ENCODE measurements around the gene ANKRD53.
"Not testable (repeated sequence)": the region's sequence is repeated elsewhere in the genome, so short reads cannot be mapped to it uniquely, and the experiment has no call there.

Gene ANKRD53

DNA sequence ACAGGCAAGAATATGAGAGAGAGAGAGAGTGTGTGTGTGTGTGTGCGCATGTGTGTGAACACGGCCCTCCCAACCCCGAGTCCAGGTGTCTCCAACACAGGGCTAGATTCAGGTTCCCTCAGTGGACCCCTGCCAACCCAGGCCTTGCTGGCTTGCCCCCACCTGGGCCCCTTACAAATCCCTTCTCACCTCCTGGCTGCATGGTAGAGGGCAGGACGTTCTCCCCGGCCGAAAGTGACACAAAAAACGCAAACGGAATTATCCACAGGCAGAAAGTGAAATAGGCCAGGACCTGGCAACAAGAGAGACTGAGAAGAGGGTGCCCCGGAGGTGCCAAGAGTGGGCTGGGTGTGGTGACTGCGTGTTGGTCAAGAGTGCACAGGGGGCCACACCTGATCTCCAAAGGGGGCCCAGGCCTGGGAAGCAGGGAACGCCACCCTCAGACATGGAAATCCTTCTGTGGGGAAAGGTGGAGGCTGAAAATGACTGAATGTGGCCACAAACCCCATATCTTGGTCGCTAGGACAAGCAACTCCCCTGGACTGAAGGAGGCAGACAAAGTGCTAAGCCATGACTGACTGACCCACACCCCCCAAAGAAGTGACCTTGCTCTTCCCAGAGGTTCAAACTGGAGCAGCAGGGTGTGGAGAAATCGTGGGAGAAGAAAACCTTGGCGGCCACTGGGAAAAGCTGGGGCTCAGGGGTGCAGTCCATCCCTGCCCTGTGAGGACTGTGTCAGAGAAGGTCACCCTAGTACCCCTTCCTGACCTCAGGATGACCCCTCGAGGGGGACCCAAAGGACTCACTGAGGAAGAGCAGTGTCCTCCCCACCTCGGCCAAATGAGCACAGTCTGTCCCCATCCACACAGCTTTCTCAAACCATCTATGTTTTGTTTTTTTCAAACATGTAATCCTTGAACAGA, 10.6 kb downstream of the ANKRD53 start:
- Mint-ChIP-seq H3K4me3 (no peak overlapping the region), H3K36me3 (peaks cover 80% of the 10 kb centered on the region), H3K4me1 (peaks cover 49% of the 10 kb centered on the region), H3K27ac (peak overlapping the region; percentile 60), H3K9me3 (no peaks in the 10 kb centered on the region)
- peak in 1 of 2 donors; percentile 44 for DNase-seq (ENCODE audit: low spot score in 2 of 2)
- ATAC-seq, result no peak

DNA sequence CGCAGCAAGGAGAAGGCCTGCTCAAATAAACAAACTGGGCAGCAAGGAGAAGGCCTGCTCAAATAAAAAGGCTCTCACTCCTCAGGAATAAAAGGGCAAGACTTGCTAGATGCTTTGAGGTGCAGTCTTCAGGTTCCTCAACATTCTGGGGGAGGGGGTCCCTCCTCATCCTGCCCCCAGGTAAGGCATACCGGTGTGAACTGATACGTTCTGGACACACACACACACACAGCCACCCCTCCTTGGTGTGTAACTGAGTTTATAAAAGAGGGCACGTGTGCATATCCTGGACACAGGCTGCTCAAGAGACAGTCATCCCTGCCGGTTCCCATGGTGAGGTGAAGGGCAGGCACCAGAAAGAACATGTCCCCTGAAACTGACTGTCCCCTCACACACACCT, 11.8 kb downstream of the ANKRD53 start:
- Mint-ChIP-seq H3K36me3 (peaks cover 84% of the 10 kb centered on the region), H3K27ac (peak overlapping the region; percentile 72), H3K9me3 (no peaks in the 10 kb centered on the region), H3K4me3 (no peak overlapping the region), H3K4me1 (peaks cover 42% of the 10 kb centered on the region)
- DNase-seq (ENCODE audit: low spot score in 2 of 2) (peak in 1 of 2 donors; percentile 43), ATAC-seq (no peak)

DNA sequence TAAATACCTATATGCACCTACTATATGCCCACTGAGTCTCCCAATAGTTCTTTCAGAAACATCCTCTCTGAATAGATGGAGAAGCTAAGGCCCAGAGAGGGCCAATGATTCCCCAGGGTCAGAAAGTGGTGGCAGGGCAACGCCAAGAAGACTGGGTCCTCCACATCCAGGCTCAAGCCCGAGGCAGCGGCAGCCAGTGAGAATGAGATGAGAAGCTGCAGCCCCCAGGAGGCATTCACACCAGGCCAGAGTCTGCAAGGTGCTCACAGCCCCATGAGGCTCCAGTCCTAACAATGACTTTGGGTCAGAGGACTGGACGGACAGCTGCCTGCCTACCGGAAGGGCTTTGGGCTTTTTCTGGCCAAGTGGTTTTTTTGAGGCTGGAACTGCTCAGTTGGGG, 12.7 kb downstream of the ANKRD53 start:
- peak overlapping the region; percentile 72 for H3K27ac Mint-ChIP-seq
- H3K9me3 Mint-ChIP-seq, result no peaks in the 10 kb centered on the region
- DNase-seq (ENCODE audit: low spot score in 2 of 2) (peak in 1 of 2 donors; percentile 43), ATAC-seq (no peak)
- H3K4me3 Mint-ChIP-seq, result no peak overlapping the region
- peaks cover 33% of the 10 kb centered on the region for H3K4me1 Mint-ChIP-seq
- H3K36me3 Mint-ChIP-seq, result peaks cover 80% of the 10 kb centered on the region

DNA sequence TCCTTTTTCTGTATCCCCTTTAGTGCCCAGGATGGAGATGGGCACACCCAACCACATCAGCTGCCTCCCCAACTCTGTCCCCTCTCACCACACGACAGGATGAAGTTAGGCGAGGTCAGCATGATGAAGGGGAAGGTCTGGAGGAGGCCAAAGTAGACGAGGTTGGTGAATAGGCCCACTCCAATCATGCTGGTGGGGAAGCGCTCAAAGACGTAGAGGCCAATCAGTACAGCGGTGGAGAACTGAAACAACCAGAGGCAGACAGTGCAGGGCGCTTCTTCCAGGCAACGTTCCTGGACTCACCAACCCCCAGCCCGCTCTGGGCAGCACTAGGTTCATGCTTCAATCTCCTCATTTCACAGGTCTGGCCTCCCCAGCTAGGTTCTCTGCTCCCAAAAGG, 13.3 kb downstream of the ANKRD53 start:
- no peaks in the 10 kb centered on the region for H3K9me3 Mint-ChIP-seq
- peaks cover 27% of the 10 kb centered on the region for H3K4me1 Mint-ChIP-seq
- no peak for DNase-seq (ENCODE audit: low spot score in 2 of 2)
- peak overlapping the region; percentile 72 for H3K27ac Mint-ChIP-seq
- H3K36me3 Mint-ChIP-seq, result peaks cover 75% of the 10 kb centered on the region
- no peak for ATAC-seq
- no peak overlapping the region for H3K4me3 Mint-ChIP-seq

DNA sequence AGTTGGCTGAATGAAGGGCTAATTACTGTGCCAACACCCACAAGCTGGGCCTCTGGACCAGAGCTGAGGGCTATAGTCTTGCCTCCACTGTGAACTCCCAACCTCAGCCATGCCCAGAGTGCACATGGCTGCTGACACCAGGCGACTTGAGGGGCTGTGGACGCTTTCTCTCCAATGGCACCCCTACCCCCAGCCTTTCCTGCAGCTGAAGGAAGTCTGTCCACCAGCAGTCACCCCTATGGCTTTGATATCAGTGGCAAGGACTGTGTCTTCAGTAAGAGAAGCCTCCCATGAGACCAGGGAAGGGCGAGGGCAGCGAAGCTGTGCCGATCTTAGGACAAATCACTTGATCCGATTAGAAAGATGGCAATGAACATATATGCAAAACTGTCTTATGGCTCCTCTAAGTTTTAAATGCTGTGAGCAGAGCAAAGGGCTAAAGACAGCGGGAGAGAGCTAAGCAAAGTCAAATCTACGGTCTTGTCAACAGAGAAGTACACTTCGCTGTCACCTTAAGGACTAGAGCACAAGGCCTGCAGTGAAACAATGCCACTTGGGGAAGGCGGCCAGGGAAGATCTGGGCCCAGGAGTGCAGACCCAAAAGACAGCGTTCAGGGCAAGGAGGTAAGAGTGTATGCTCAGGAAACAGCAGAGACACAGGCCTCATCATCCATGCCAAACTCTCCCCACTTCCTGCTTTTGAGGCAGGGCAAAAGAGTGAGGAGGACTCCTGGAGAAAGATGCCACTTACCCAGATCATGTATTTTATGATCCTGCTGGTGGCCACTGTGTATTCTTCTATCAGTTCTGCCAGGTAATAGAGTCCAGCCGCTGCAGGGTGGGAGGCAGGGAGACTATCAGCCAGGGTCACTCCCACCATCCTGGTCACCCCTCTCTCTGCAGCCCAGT, 14.8 kb downstream of the ANKRD53 start:
- DNase-seq (ENCODE audit: low spot score in 2 of 2), result no peak
- Mint-ChIP-seq H3K4me3 (peak overlapping the region; percentile 99), H3K27ac (peak overlapping the region; percentile 97), H3K36me3 (peaks cover 61% of the 10 kb centered on the region), H3K4me1 (peaks cover 23% of the 10 kb centered on the region), H3K9me3 (no peaks in the 10 kb centered on the region)
- no peak for ATAC-seq

DNA sequence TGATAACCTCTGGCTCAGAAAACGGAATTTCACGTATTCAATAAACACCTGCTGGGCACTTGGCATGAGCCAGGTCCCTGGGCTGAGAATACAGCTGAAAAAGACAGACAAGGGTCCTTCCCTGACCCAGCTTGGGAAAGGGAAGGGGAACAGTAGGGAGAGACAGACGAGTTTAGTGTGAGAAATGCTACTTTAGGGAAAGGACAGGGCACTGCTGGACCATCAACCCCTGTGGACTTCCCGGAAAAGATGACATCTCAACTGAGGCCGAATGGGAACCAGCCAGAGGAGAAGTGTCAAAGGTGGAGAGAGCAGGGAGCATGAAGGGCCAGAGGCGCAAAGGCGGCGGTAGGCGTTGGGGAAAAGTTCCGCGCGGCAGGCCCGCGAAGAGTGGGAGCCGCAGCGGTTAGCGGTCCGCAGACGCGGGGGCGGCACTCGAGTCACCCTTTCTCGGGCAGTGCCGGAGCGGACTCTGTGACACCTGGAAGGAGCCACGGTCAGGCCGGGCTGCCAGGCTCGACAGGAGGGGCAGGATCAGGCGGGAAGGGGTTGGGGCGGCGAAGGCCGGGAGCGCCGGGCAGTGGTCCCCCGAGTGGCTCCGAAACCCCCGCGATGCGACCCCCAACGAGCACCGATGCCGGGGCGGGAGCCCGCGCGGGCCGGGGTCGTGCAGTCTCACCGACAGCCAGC, 15.7 kb downstream of the ANKRD53 start:
- peak; percentile 74 for ATAC-seq
- Mint-ChIP-seq H3K9me3 (no peaks in the 10 kb centered on the region), H3K4me3 (peak overlapping the region; percentile 99), H3K27ac (peak overlapping the region; percentile 97), H3K4me1 (peaks cover 23% of the 10 kb centered on the region), H3K36me3 (peaks cover 51% of the 10 kb centered on the region)
- DNase-seq (ENCODE audit: low spot score in 2 of 2), result peak; percentile 55 to 77

DNA sequence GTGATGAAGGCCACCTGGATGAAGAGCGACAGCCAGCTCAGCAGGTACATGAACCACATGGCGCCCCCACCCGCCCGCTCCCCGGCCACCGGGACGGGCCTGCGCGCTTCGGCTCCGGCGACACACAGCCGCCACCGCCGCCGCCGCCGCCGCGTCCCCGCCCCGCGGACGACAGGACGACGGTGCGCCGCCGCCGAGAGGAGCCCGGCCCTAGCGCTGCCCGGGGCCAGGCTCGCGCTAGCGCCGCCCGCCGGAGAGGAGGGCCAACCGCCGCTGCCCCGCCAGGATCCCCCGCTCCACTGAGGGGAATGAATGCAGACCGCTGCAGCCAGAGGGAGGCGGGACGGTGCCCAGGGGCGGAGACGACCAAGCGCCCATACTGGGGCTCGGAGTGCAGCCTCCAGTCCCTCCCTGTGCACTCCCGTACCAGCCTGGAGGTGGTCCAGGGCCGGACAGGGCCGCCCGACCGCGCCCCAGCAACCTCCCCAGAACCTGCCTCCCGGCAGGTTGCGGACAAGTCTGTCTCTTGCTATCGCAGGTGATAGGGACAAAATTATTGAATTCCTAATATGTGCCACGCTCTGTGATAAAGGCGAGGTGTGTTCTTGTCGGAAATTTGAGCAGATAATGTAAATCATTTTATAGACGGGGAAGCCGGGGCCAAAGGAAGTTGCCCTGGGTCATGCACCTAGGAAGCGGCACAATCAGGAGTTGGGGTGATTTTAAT, 16.4 kb downstream of the ANKRD53 start, which contains the start of gene TEX261:
Gene TEX261, minus strand, starts transcription at position 175 of the 727 bp plus-strand sequence. Its CDS starts 116 bp downstream, at position 59.
- H3K9me3 Mint-ChIP-seq, result no peaks in the 10 kb centered on the region
- H3K4me1 Mint-ChIP-seq, result peaks cover 23% of the 10 kb centered on the region
- peak within 1 kb of the TSS; percentile 99 for H3K4me3 Mint-ChIP-seq
- peaks cover 44% of the 10 kb centered on the region for H3K36me3 Mint-ChIP-seq
- peak within 1 kb of the TSS; percentile 97 for H3K27ac Mint-ChIP-seq
- DNase-seq (ENCODE audit: low spot score in 2 of 2), result peak; percentile 96 to 97
- peak; percentile 97 for ATAC-seq

DNA sequence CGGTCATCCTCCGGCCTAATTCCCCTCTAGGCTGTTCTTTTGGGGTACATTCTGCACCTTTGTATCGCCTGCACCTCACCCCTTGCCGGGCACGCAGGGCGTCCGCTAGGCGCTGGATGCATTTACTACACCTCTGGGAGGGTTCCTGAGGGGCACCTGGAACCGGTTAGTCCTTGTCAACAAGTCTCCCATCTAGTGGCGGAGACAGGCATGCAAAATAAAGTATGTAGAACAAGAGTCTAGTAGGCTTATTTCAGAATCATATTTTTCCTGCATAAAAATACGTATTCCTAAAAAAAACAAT, 16.9 kb downstream of the ANKRD53 start:
- peak overlapping the region; percentile 65 for H3K27ac Mint-ChIP-seq
- no peaks in the 10 kb centered on the region for H3K9me3 Mint-ChIP-seq
- DNase-seq (ENCODE audit: low spot score in 2 of 2), result peak; percentile 17 to 69

DNA sequence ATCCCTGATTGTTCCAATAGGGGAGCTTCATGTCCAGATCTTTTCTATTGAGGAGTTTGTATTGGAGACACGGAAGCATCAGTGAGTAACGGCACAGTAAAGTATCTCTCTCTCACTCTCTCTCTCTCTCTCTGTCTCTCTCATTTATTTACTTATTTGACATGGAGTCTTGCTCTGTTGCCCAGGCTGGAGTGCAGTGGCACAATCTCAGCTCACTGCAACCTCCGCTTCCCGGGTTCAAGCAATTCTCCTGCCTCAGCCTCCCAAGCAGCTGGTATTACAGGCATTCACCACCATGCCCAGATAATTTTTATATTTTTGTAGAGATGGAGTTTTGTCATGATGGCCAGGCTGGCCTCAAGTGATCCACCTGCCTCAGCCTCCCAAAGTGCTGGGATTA, 20.5 kb downstream of the ANKRD53 start:
- DNase-seq (ENCODE audit: low spot score in 2 of 2); H3K9me3 Mint-ChIP-seq; H3K27ac Mint-ChIP-seq; H3K4me3 Mint-ChIP-seq; H3K36me3 Mint-ChIP-seq; ATAC-seq: not testable (repeated sequence)
- H3K4me1 Mint-ChIP-seq, result peaks cover 18% of the 10 kb centered on the region

More for the DNA sequence above, 16.9 kb downstream of the ANKRD53 start:
- peaks cover 39% of the 10 kb centered on the region for H3K36me3 Mint-ChIP-seq
- H3K4me3 Mint-ChIP-seq, result peak overlapping the region; percentile 99
- peaks cover 24% of the 10 kb centered on the region for H3K4me1 Mint-ChIP-seq
- peak; percentile 49 for ATAC-seq

DNA sequence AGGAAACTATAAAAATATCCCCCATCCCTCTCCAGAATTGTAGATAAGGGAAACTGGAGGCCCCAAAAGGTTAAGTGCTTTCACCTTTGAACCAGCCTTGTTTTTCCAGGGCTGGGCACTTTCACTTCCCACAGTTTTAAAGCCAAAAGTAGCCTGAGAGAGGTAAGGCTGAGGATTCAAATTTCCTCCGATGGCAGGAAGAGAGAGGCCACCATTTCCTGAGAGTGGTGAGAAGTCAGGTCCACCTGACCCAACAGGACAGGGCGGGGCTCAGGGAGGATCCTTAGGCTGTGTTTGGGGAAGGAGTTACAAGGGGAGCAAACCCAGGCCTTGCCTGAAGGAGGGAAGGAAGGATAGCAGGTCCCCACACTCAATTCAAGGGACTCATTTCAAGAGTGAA, 20.9 kb downstream of the ANKRD53 start:
- Mint-ChIP-seq H3K36me3 (peaks cover under 1% of the 10 kb centered on the region), H3K9me3 (no peaks in the 10 kb centered on the region), H3K4me3 (no peak overlapping the region), H3K27ac (no peak overlapping the region), H3K4me1 (peaks cover 14% of the 10 kb centered on the region)
- DNase-seq (ENCODE audit: low spot score in 2 of 2) (no peak), ATAC-seq (no peak)

DNA sequence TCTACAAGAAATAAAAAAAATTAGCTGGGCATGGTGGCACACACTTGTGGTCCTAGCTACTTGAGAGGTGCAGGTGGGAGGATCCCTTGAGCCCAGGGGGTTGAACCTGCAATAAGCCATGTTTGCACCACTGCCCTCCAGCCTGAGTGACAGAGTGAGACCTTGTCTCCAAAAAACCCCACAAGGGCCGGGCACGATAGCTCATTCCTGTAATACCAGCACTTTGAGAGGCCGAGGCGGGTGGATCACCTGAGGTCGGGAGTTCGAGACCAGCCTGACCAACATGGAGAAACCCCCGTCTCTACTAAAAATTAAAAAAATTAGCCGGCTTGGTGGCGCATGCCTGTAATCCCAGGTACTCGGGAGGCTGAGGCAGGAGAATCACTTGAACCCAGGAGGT, 21.5 kb downstream of the ANKRD53 start:
- not testable (repeated sequence) for ATAC-seq; DNase-seq (ENCODE audit: low spot score in 2 of 2); H3K36me3 Mint-ChIP-seq; H3K27ac Mint-ChIP-seq; H3K4me3 Mint-ChIP-seq; H3K9me3 Mint-ChIP-seq
- peaks cover 14% of the 10 kb centered on the region for H3K4me1 Mint-ChIP-seq

DNA sequence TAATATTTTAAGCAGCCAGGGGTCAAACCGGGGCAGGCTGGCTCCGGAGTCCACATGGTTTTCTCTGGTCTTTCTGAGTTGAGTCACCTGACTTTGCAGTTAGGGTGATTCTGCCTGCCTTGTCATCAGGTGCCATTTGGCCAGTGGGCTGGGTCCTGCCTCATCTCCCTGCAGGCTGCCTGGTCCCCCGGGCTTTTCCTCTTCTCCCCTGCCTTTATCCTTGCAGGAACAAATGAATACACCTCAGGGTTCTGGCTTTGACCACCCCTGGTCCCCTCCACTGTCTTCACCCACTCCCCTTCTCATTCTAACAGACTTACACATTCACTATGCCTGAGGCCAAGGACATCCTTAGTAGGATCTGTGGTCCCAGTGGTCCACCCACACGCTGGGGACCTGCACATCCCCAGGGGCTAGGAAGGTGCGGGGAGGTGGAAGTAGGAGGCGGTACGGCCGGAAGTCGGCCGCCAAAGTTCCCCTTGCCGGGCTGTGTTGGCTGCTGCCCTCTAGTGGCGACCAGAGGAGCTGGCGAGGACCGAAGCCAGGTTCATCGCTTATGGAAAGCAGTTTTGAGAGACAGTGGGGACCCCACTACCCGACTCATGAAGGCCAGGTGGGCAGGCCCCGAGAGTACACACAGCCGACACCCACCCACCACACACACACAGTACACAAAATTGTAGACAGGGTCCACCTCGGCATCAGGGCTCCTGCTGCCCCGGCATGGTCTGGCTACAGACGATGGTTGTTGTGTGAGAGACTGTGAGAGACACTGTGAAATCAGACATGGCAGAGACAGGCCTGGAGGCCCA, 22.6 kb downstream of the ANKRD53 start:
- ATAC-seq, result peak; percentile 91
- Mint-ChIP-seq H3K36me3 (no peaks in the 10 kb centered on the region), H3K9me3 (no peaks in the 10 kb centered on the region), H3K27ac (peak overlapping the region; percentile 89), H3K4me3 (peak overlapping the region; percentile 67), H3K4me1 (peaks cover 14% of the 10 kb centered on the region)
- peak; percentile 77 to 91 for DNase-seq (ENCODE audit: low spot score in 2 of 2)

DNA sequence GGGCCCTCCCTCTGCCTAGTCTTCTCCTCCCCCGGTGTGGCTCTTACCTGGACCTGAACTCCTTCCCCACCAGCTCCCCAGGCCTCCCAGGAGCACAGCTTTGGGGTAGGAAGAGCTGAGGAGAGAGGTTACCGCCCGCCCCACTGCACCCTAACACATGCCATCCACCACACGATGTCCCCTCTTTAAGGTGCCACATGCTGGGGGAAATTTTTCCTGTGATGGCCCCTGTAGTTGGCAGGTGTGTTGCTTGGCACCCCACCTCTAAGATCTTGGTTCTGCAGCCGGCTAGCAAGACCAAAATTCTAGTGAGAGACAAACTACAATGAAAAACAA, 23.1 kb downstream of the ANKRD53 start:
- no peaks in the 10 kb centered on the region for H3K9me3 Mint-ChIP-seq
- DNase-seq (ENCODE audit: low spot score in 2 of 2) (no peak), ATAC-seq (no peak)
- H3K27ac Mint-ChIP-seq, result peak overlapping the region; percentile 89
- no peaks in the 10 kb centered on the region for H3K36me3 Mint-ChIP-seq
- peaks cover 14% of the 10 kb centered on the region for H3K4me1 Mint-ChIP-seq
- H3K4me3 Mint-ChIP-seq, result peak overlapping the region; percentile 67
